A549 (cell line): Measurements from ENCODE around the gene CACNA1F.

Experiments
- ATOH8 ChIP-seq: fragments of 250-450 bp; sonication (Bioruptor Pico); IDR thresholded peaks from 2 replicates; pipeline ENCODE4 v1.5.0; 2020; ENCODE audit warnings: low read depth, mild to moderate bottlenecking, moderate library complexity
- CHD2 ChIP-seq: fragments of 150-350 bp; IDR thresholded peaks from 2 replicates; pipeline ENCODE4 v1.6.1; 2014; ENCODE audit warnings: low read length; ENCODE audit not compliant: partially characterized antibody
- CTCF ChIP-seq: fragments of >200 bp; sonication (Bioruptor Twin); formaldehyde crosslinking; IDR thresholded peaks from 3 replicates; pipeline ENCODE4 v1.5.1; 2016
- E2F6 ChIP-seq: IDR thresholded peaks from 2 replicates; pipeline ENCODE4 v1.6.1; 2012; ENCODE audit warnings: low read depth, borderline replicate concordance
- EP300 ChIP-seq, 2 experiments: fragments of >200 bp; sonication (Bioruptor Twin); formaldehyde crosslinking; IDR thresholded peaks; 2 replicates in 1 of 2; 3 replicates in 1 of 2; pipeline ENCODE4 v1.6.1; 2016 to 2017
- JUN ChIP-seq, 2 experiments: fragments of >200 bp; sonication (Bioruptor Twin); formaldehyde crosslinking; IDR thresholded peaks; 2 replicates in 1 of 2; 3 replicates in 1 of 2; pipeline ENCODE4 v1.6.1; 2016 to 2017
- MAX ChIP-seq: IDR thresholded peaks from 2 replicates; pipeline ENCODE4 v1.6.1; 2012
- PBX3 ChIP-seq: IDR thresholded peaks from 2 replicates; pipeline ENCODE4 v1.6.1; 2012
- POLR2A ChIP-seq: IDR thresholded peaks from 2 replicates; pipeline ENCODE4 v1.6.1; 2012; ENCODE audit warnings: mild to moderate bottlenecking, low read length
- POLR2AphosphoS2 ChIP-seq: conservative IDR thresholded peaks from 2 replicates; pipeline ENCODE4 v1.6.1; 2012; ENCODE audit warnings: low read length, improper control_type of control experiment, inconsistent platforms
- ZFP36 ChIP-seq: fragments of 450-650 bp; IDR thresholded peaks from 2 replicates; pipeline ENCODE4 v1.6.1; 2014; ENCODE audit warnings: borderline replicate concordance; ENCODE audit not compliant: partially characterized antibody

GRCh38 chrX:49212861-49213260 is 20.3 kb downstream of the CACNA1F start:
- TF ChIP-seq CTCF (no peak), PBX3 (no peak), E2F6 (no peak), CHD2 (no peak), ATOH8 (CRISPR knock-in tag) (no peak), EP300 (IDR thresholded peaks at IDR 0.05) (no peak), ZFP36 (no peak), MAX (no peak), POLR2AphosphoS2 (no peak), JUN (IDR thresholded peaks at IDR 0.05) (no peak), POLR2A (no peak)
